Forelimb muscle (tissue), 1 donor: Measurements from ENCODE around the gene USP7. TPM values are rescaled to one million over a fixed set of nuclear protein-coding genes. Genes with fewer than 3 reads are reported as not detected.
"Not testable (repeated sequence)": the region's sequence is repeated elsewhere in the genome, so short reads cannot be mapped to it uniquely, and the experiment has no call there.

ENCODE experiments used
- DNase-seq: peaks from one replicate; pipeline ENCODE4 v3.0.0-alpha.2; 2013; ENCODE audit warnings: low read depth
- polyA plus RNA-seq: library from polyadenylated mRNA; unstranded; fragments of 120-200 nt; gene quantifications from one replicate; pipeline ENCODE4 v1.2.1, GENCODE V29; 2013; ENCODE audit not compliant: insufficient read length

USP7 gene
- polyA plus RNA-seq, 1 donor = 61.9 TPM

DNA sequence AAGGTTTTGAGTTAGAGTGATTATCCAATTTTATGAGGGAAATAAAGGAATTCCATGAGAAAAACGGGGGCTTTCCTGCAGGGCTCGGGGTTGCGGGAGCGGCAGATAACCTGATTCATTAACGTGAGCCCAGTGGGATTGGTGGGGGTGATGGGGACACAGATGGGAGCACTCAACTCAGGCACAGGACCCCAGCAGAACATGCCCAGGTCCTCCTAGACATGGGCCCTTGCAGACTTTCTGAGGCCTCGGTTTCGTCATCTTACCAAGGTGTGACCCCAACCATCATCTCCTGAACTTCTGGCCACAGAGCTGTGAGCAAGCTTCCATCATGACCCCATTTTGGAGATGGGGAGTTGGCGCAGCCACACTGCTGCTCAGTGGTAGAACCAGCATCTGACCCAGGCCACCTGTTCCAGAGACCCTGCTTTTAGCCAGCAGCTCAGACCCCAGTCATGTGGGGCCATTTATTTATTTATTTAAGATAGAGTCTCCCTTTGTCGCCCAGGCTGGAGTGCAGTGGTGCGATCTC, 117.2 kb downstream of the USP7 start:
- DNase-seq = no peak

DNA sequence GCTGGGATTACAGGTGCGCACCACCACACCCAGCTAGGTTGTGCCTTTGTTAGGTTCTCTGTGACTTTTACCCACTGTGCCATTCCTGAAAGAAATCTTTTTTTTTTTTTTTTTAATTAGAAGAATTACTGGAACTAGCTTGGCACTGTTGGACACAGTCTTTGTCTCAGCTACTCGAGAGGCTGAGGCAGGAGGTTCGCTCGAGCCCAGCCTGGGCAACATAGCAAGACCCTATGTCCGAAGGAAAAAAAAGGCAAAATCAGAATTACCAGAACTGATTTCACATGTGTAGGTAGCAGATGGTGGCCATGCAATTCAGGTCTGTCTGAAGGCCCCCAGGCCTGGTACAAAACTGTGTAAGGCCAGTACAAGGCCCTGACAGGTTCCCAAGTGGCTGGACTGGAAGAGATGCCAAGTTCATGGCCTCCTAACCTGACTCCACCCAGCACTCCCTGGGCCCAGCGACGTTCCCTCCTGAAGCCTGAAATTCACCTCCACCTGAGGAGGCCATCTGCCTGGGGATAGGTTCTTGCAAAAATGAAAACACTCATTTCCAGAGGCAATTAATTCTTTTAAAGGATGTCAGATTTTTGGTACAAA, 117.9 kb downstream of the USP7 start:
- DNase-seq = no peak

DNA sequence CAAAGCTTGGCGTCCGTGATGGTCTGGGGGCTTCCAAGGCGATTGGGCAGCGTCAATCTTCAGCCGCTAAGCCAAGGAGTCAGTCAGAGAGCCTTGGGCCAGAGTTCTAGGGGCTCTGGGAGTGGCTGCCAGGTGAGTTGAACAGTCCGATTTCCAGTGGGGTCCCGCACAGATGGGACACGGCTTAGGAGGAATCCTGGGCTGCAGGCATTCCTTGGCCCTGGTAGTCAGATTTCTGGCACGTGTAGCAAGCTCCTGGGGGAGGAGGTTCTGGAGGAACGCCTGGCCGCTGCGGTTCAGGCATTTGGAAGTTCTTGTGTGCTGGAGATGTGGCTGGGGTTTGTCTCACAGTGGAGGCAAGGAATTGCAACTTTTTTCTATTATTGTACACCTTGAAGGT, 120.4 kb downstream of the USP7 start:
- not testable (repeated sequence) for DNase-seq

Other genes starting within 250 kb of the USP7 start
- gene TMEM186, start 166.3 kb downstream of the USP7 start, polyA plus RNA-seq = 10.5 TPM
- gene PMM2, start 166.1 kb downstream of the USP7 start, polyA plus RNA-seq = 17.1 TPM
- gene CARHSP1, start 94.9 kb downstream of the USP7 start, polyA plus RNA-seq = 100 TPM
- gene LITAFD, start 81.6 kb downstream of the USP7 start, polyA plus RNA-seq = not detected
- gene HAPSTR1, start 127.7 kb upstream of the USP7 start, polyA plus RNA-seq = 31.0 TPM